GM10847 (cell line): ENCODE data around the gene GPRC5D.

ENCODE experiments used
- POLR2A ChIP-seq: IDR thresholded peaks from 2 replicates; pipeline ENCODE4 v1.6.1; 2011; ENCODE audit not compliant: insufficient read length; ENCODE audit errors: extremely low read depth

GPRC5D gene

GRCh38 chr12:12986775-12987331, 34.9 kb upstream of the GPRC5D start:
- no peak for TF ChIP-seq POLR2A

DNA sequence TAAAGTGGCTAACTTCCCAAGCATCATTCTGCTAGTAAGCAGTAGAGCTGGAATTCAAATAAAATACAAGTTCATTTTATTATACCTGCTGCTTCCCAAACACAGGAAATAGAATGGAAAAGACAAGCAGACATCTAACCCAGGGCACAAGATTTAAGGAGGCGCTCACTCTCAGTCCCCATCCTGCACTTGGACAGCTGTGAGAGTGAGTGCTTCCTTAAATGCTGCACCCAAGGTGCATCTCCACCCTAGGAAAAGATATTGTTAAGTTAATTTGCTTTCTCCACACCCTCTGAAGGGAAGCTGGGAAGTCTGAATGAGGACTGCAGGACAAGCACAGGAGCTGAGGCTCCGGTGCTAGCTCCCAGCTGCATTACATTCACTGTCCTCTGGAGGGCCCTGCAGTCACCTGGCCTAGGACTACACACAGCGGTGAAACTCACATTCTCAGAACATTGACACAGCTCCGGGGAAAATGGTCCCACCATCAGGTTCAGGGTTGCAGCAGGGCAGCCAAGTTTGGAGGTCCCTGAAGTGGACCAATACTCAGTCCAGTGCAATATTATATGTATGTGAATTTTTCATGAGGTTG, 33.9 kb upstream of the GPRC5D start:
- no peak for TF ChIP-seq POLR2A

- TF ChIP-seq POLR2A, result no peak
Measured at GRCh38 chr12:12984149-12984548, 32.2 kb upstream of the GPRC5D start.

- no peak for TF ChIP-seq POLR2A
Measured at GRCh38 chr12:12983420-12984035, 31.6 kb upstream of the GPRC5D start.

GRCh38 chr12:12982331-12982730, 30.4 kb upstream of the GPRC5D start:
- TF ChIP-seq POLR2A, result no peak

- TF ChIP-seq POLR2A, result no peak
Measured at GRCh38 chr12:12979731-12980259, 27.8 kb upstream of the GPRC5D start.

DNA sequence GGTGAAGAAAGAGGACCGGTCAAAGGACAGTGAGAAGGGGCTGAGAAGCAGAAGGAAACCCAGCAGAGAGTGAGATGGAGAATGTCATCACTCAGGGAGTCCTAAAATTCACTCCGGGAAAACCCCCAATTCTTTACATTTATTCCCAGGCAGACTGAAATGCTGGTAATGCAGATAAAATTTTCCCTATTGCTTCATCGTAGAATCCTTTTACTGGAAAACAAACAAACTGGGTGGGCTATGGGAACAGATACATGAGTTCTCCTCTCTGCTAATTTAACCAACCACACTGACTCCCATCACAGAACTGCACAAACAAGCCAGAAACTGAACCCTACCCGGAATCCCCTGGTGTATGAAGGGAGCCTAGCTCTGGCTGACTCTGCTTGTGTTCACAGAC, 27.2 kb upstream of the GPRC5D start:
- no peak for TF ChIP-seq POLR2A

- TF ChIP-seq POLR2A, result no peak
Measured at GRCh38 chr12:12977231-12977630, 25.3 kb upstream of the GPRC5D start.

DNA sequence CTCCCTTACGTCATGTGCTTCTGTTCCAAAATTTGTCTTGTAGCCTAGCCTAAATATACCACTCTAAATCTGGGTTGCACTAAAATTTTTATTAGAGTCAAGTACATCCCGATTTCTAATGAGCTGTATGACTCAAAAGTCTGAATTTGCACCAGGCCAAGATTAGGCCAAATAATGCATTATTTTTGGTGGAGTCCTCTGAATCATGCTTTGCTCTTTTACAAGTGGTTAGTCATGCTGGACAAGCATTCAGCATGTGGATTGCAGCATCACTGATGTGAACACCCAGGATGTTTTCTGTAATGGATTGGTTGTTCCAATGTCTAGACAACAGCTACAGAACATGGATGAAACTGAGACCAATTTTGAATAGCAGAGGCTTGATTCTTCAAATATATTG, 24.4 kb upstream of the GPRC5D start:
- TF ChIP-seq POLR2A, result no peak

DNA sequence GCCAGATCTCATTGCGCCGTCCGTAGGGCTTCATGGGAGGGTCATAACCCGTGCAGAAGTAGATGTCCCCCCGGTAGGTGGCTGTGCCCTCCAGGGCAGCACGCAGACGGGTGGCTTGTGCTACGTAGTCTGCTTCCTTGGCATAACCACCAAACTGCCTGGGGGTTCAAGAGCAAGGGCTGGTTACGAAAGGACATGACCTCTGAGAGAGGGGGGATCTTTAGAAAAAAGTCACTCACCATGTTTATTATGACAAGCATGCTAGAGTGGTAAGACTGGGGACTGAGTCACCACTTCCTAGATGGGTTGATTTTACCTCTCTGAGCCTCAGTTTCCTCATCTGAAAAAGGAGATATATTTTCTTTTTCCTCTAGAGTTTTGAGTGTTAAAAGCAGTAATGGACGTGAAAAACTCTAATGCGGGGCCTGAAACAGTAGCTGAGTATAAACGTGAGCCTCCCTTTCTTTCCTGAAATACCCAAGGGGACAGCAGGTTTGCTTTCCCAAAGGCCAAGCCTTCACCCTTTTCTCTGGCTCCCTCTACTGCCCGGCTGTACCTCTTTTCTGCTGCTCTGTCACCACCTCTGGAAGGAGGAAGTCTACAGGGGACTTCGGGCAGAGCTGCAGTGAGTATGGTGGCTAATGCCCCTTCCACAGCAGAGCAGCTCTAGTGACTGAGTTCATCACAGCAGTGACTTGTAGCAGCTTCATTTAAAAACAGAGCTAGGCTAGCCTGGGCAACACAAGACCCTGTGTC, 23.5 kb upstream of the GPRC5D start:
- TF ChIP-seq POLR2A, result no peak

- TF ChIP-seq POLR2A, result no peak
Measured at GRCh38 chr12:12974211-12974610, 22.2 kb upstream of the GPRC5D start.

DNA sequence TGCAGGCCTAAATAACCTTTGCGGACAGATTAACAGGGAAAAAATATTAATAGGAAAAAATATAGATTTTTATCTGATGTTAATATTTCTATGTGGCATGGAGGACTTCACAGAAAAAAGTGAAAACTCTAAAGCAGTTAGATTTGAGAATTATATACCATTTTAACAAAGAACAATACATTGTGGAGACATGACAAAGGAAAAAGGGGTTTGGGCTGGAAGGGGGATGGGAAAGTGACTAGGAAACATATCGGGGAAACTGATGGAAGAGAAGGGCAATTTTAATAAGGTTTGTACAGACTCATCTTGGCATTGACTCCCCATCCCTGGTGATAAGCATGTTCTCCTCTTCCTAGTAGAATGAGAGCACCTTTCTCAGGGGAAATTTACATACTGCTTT, 21.0 kb upstream of the GPRC5D start:
- no peak for TF ChIP-seq POLR2A

- no peak for TF ChIP-seq POLR2A
Measured at GRCh38 chr12:12965836-12966235, 13.9 kb upstream of the GPRC5D start.

GRCh38 chr12:12964255-12964654, 12.3 kb upstream of the GPRC5D start:
- TF ChIP-seq POLR2A, result no peak

- no peak for TF ChIP-seq POLR2A
Measured at GRCh38 chr12:12960639-12961209, 8.8 kb upstream of the GPRC5D start.

GRCh38 chr12:12958886-12959285, 6.9 kb upstream of the GPRC5D start:
- no peak for TF ChIP-seq POLR2A
